ENCODE measurements around the gene DEDD.

- TF ChIP-seq CTCF (IDR thresholded peaks at IDR 0.05) = no peak
- TF ChIP-seq POLR2A (IDR thresholded peaks at IDR 0.05) = no peak
Observed at GRCh38 chr1:161074676-161075368, 57.6 kb downstream of the DEDD start.

Data from uterus (tissue), 2 donors.